B cell (primary cell): ENCODE data around the gene PTMA.

ENCODE experiments used
- CTCF ChIP-seq: fragments of 200-600 bp; IDR thresholded peaks from one replicate; pipeline ENCODE4 v1.8.0; 2022; ENCODE audit warnings: antibody characterized with exemption, mild to moderate bottlenecking
- EZH2 ChIP-seq: IDR thresholded peaks from 2 replicates; pipeline ENCODE4 v1.6.1; 2012; ENCODE audit warnings: borderline replicate concordance, low read depth, mild to moderate bottlenecking, moderate library complexity, low read length; ENCODE audit not compliant: insufficient read depth, poor library complexity, severe bottlenecking

DNA sequence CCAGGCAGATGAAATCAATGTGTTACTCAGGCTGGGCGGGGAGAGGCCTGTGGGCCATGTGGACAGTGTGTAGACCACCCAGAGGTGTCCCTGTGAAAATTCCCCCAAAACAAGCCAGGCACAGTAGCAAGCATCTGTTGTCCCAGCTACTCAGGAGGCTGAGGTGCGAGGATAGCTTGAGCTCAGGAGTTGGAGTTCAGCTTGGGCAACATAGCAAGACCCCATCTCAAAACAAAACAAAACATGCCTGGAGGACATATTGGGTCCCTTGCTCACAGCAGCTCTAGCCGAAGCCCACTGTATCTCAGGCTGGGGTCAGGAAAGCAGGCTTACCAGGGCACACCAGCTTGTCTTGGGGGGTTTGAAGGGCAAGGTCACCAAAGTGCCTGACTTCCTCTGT is 4.3 kb upstream of the PTMA start:
- TF ChIP-seq EZH2, result no peak
- no peak for TF ChIP-seq CTCF
